HCT116 (cell line): ENCODE measurements around the gene ASIC1. TPM values are rescaled to one million over a fixed set of nuclear protein-coding genes. Genes with fewer than 3 reads are reported as not detected.

ENCODE experiments used
- ATAC-seq: fragments of 200-7000 bp; cut with Tn5 transposase; 2 replicates; pipeline ENCODE4 v1.9.1; 2020; ENCODE audit warnings: mild to moderate bottlenecking, moderate library complexity
- BruUV-seq: library from RNA; stranded (reverse); fragments of 400-500 nt; replicated peaks from 2 replicates; lab custom pipeline; 2021; lab: Mats Ljungman, UMichigan
- CTCF ChIA-PET: fragments of 300-600 bp; sonication (Branson Sonifier 250); formaldehyde crosslinking; loops from one replicate; lab custom pipeline; 2021; ENCODE audit warnings: antibody characterized with exemption; lab: Charles Lee
- POLR2A ChIA-PET: fragments of 300-600, 350-600 bp; sonication (Branson Sonifier 250); formaldehyde crosslinking; loops from one replicate; lab custom pipeline; 2021; ENCODE audit warnings: antibody characterized with exemption; lab: Charles Lee
- RAD21 ChIA-PET, 2 experiments: fragments of 300-600 bp; sonication (Branson Sonifier 250); formaldehyde crosslinking; loops; one replicate each; lab custom pipeline; 2023; ENCODE audit warnings: low total read pairs in 2 of 2; ENCODE audit not compliant: uncharacterized antibody in 2 of 2, unreplicated experiment in 2 of 2, low non-redundant PET in 1 of 2; lab: Charles Lee
- DNase-seq: peaks from one replicate; pipeline ENCODE4 v3.0.0-alpha.2; 2010; ENCODE audit warnings: low read depth, low spot score
- H2AFZ ChIP-seq: fragments of 200-600 bp; shearing (Covaris generic), sonication (generic); 2 replicates; pipeline ENCODE4 v1.6.1; 2017; ENCODE audit warnings: low read depth, mixed run types, mixed read lengths, antibody characterized with exemption, low read length; ENCODE audit not compliant: poor library complexity, severe bottlenecking
- H3K27ac ChIP-seq: 2 replicates; pipeline ENCODE4 v1.5.1; 2012; ENCODE audit warnings: low read depth, low read length
- H3K27me3 ChIP-seq: fragments of 200-600 bp; sonication (generic); 2 replicates; pipeline ENCODE4 v1.6.1; 2016; ENCODE audit warnings: mixed run types, low read length, mixed read lengths; ENCODE audit not compliant: insufficient read depth
- H3K36me3 ChIP-seq, 2 experiments: fragments of 200-500 bp in 1 of 2; fragments of 200-600 bp in 1 of 2; sonication (Bioruptor generic) in 1 of 2; sonication (generic) in 1 of 2; 2 replicates each; pipeline versions ENCODE4 v1.5.1 to v1.6.1; 2014 to 2016; ENCODE audit warnings: low read length in 2 of 2, inconsistent platforms in 1 of 2, mixed read lengths in 1 of 2, mixed run types in 1 of 2; ENCODE audit not compliant: insufficient read depth in 2 of 2, control insufficient read depth in 1 of 2
- H3K4me1 ChIP-seq, 2 experiments: fragments of 200-600 bp in 1 of 2; sonication (generic) in 1 of 2; 2 replicates each; pipeline versions ENCODE4 v1.5.1 to v1.6.1; 2012 to 2017; ENCODE audit warnings: low read length in 2 of 2, inconsistent platforms in 1 of 2, mild to moderate bottlenecking in 1 of 2, mixed read lengths in 1 of 2, mixed run types in 1 of 2, moderate library complexity in 1 of 2; ENCODE audit not compliant: insufficient read depth in 2 of 2, control insufficient read depth in 1 of 2
- H3K4me2 ChIP-seq: fragments of 200-600 bp; sonication (generic); 2 replicates; pipeline ENCODE4 v1.6.1; 2017; ENCODE audit warnings: mixed run types, low read length, mixed read lengths
- H3K4me3 ChIP-seq, 2 experiments: fragments of 200-600 bp in 1 of 2; sonication (generic) in 1 of 2; replicated peaks in 1 of 2; 2 replicates each; pipeline ENCODE4 v1.5.1; 2011 to 2016; ENCODE audit warnings: low read length in 2 of 2, control low read depth in 1 of 2, low read depth in 1 of 2, mild to moderate bottlenecking in 1 of 2, mixed read lengths in 1 of 2, mixed run types in 1 of 2
- H3K79me2 ChIP-seq: fragments of 200-600 bp; sonication (generic); 2 replicates; pipeline ENCODE4 v1.6.1; 2017; ENCODE audit warnings: mild to moderate bottlenecking, mixed run types, low read length, moderate library complexity, mixed read lengths; ENCODE audit not compliant: insufficient read depth
- H3K9ac ChIP-seq: fragments of 200-600 bp; sonication (generic); 2 replicates; pipeline ENCODE4 v1.6.1; 2016; ENCODE audit warnings: low read length, mixed read lengths
- H3K9me2 ChIP-seq: fragments of 200-600 bp; sonication (generic), shearing (Covaris generic); 2 replicates; pipeline ENCODE4 v1.6.1; 2017; ENCODE audit warnings: mixed run types, mild to moderate bottlenecking, moderate library complexity; ENCODE audit not compliant: insufficient read depth
- H3K9me3 ChIP-seq, 2 experiments: fragments of 200-500 bp in 1 of 2; fragments of 200-600 bp in 1 of 2; sonication (Bioruptor generic) in 1 of 2; sonication (generic) in 1 of 2; 2 replicates each; pipeline ENCODE4 v1.6.1; 2014 to 2017; ENCODE audit warnings: low read length in 2 of 2, mixed read lengths in 2 of 2, inconsistent platforms in 1 of 2, low read depth in 1 of 2, mild to moderate bottlenecking in 1 of 2, mixed run types in 1 of 2, moderate library complexity in 1 of 2; ENCODE audit not compliant: control insufficient read depth in 1 of 2, insufficient read depth in 1 of 2
- H4K20me1 ChIP-seq: fragments of 200-600 bp; sonication (generic), shearing (Covaris generic); 2 replicates; pipeline ENCODE4 v1.6.1; 2017; ENCODE audit warnings: mixed run types, mild to moderate bottlenecking, moderate library complexity; ENCODE audit not compliant: insufficient read depth
- ATF3 ChIP-seq: IDR thresholded peaks from 2 replicates; pipeline ENCODE4 v1.6.1; 2012
- EGR1 ChIP-seq: IDR thresholded peaks from 2 replicates; pipeline ENCODE4 v1.6.1; 2012; ENCODE audit warnings: low read depth
- ELF1 ChIP-seq: IDR thresholded peaks from 2 replicates; pipeline ENCODE4 v1.6.1; 2012; ENCODE audit warnings: low read depth, borderline replicate concordance
- EZH2 ChIP-seq: fragments of 200-600 bp; sonication (generic); IDR thresholded peaks from 2 replicates; pipeline ENCODE4 v1.6.1; 2017; ENCODE audit warnings: antibody characterized with exemption, mixed run types
- EZH2phosphoT487 ChIP-seq: fragments of 200-600 bp; IDR thresholded peaks from 2 replicates; pipeline ENCODE4 v1.6.1; 2018; ENCODE audit warnings: antibody characterized with exemption, borderline replicate concordance
- JUND ChIP-seq: IDR thresholded peaks from 2 replicates; pipeline ENCODE4 v1.6.1; 2012
- POLR2A ChIP-seq: IDR thresholded peaks from 2 replicates; pipeline ENCODE4 v1.7.0; 2011; ENCODE audit warnings: borderline replicate concordance; ENCODE audit not compliant: insufficient read depth, insufficient read length; ENCODE audit errors: extremely low read depth
- REST ChIP-seq: IDR thresholded peaks from 2 replicates; pipeline ENCODE4 v1.6.1; 2012; ENCODE audit warnings: low read depth
- SIN3A ChIP-seq: IDR thresholded peaks from 2 replicates; pipeline ENCODE4 v1.6.1; 2012; ENCODE audit warnings: low read depth
- SP1 ChIP-seq: IDR thresholded peaks from 2 replicates; pipeline ENCODE4 v1.6.1; 2012; ENCODE audit warnings: low read depth
- SRF ChIP-seq: IDR thresholded peaks from 2 replicates; pipeline ENCODE4 v1.6.1; 2012; ENCODE audit warnings: low read depth
- TCF7L2 ChIP-seq: IDR thresholded peaks from 2 replicates; pipeline ENCODE4 v1.7.0; 2011; ENCODE audit warnings: borderline replicate concordance, inconsistent platforms; ENCODE audit not compliant: insufficient read depth, insufficient read length; ENCODE audit errors: extremely low read depth
- YY1 ChIP-seq: IDR thresholded peaks from 2 replicates; pipeline ENCODE4 v1.6.1; 2011; ENCODE audit warnings: low read length, low read depth, moderate library complexity, mild to moderate bottlenecking; ENCODE audit not compliant: insufficient replicate concordance; ENCODE audit errors: extremely low read depth
- ZBTB33 ChIP-seq: IDR thresholded peaks from 2 replicates; pipeline ENCODE4 v1.6.1; 2011; ENCODE audit warnings: mild to moderate bottlenecking, low read length, moderate library complexity; ENCODE audit not compliant: insufficient replicate concordance; ENCODE audit errors: extremely low read depth
- ZFX ChIP-seq: fragments of 450-650 bp; IDR thresholded peaks from 2 replicates; pipeline ENCODE4 v1.6.1; 2017
- ZNF274 ChIP-seq: fragments of 200-500 bp; sonication (Bioruptor generic); IDR thresholded peaks from 2 replicates; pipeline ENCODE4 v1.6.1; 2014; ENCODE audit warnings: mild to moderate bottlenecking, low read depth, low read length, inconsistent platforms
- intact Hi-C: fragments of 100-400 bp; cut with micrococcal nuclease; formaldehyde crosslinking; loops from 2 replicates; pipeline ENCODE4 v1.10.0; 2022
- total RNA-seq: library from RNA; stranded (reverse); gene quantifications from one replicate; pipeline ENCODE4 v1.2.1, GENCODE V29; 2021; ENCODE audit not compliant: unreplicated experiment

Gene ASIC1
- total RNA-seq, 1 experiment from 2014 or later, result 28.9 TPM

GRCh38 chr12:50097952-50098351 lies 40.6 kb downstream of the ASIC1 start:
- Histone ChIP-seq H3K4me2 (no peak overlapping the region), H2AFZ (no peak overlapping the region), H3K27me3 (no peaks in the 10 kb centered on the region), H3K27ac (no peak overlapping the region), H3K9me2 (no peaks in the 10 kb centered on the region), H4K20me1 (no peaks in the 10 kb centered on the region; the same call in 1 of the 2 replicates), H3K36me3 (peaks cover 48 to 50% of the 10 kb centered on the region in 2 experiments), H3K9me3 (no peaks in the 10 kb centered on the region), H3K9ac (no peak overlapping the region), H3K79me2 (no peaks in the 10 kb centered on the region; the same call in 1 of the 2 replicates), H3K4me3 (no peak overlapping the region), H3K4me1 (no peaks in the 10 kb centered on the region)
- RAD21 ChIA-PET, result no interaction called here
- DNase-seq (no peak), ATAC-seq (no peak)
- CTCF ChIA-PET, result interaction anchor here (1.2 kb wide), 1 partner anchor 10 kb away, joined by 3 read pairs; no protein-coding TSS in a partner anchor
- BruUV-seq, result no TSS peak
- POLR2A ChIA-PET, result no interaction called here
- TF ChIP-seq REST (no peak), ZNF274 (no peak), EGR1 (no peak), POLR2A (no peak), JUND (no peak), ZBTB33 (no peak), ELF1 (no peak), SIN3A (no peak), SP1 (no peak), ATF3 (no peak), SRF (no peak), EZH2 (no peak), EZH2phosphoT487 (no peak), YY1 (no peak), TCF7L2 (no peak), ZFX (no peak)
- intact Hi-C loops, result no loop called here
